Measurements from ENCODE around the gene MMP13. TPM values are rescaled to one million over a fixed set of nuclear protein-coding genes. Genes with fewer than 3 reads are reported as not detected.

MMP13 gene
- total RNA-seq, 1 donor from 2014 or later, result 1.2 TPM

DNA sequence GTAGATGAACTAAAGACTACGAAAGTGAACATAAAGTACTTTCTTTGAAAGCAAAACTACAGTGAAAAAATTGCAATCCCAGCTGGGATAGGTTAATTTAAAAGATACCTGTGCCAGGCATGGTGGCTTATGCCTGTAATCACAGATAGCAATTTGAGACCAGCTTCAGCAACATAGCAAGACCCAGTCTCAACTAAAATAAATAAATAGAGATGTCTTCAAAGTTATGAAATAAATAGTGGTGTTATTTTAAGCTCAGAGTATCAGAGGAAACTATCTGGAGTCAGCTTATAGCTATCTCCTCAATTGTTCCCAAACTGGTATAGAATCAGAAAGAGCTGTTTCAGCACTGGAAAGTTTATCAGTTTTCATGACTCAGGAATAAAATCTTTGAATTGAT is 17.3 kb upstream of the MMP13 start:
- Mint-ChIP-seq H3K9me3 (ENCODE audit: unreplicated experiment) (no peaks in the 10 kb centered on the region), H3K27me3 (ENCODE audit: low read depth, unreplicated experiment) (no peaks in the 10 kb centered on the region), H3K4me3 (ENCODE audit: unreplicated experiment) (no peak overlapping the region), H3K27ac (ENCODE audit: unreplicated experiment) (no peak overlapping the region), H3K4me1 (ENCODE audit: low read depth, unreplicated experiment) (no peaks in the 10 kb centered on the region), H3K36me3 (ENCODE audit: low read depth, unreplicated experiment) (no peaks in the 10 kb centered on the region)
- H3K9me3 ChIP-seq (ENCODE audit: insufficient read depth, low read depth, low read length), result no peaks in the 10 kb centered on the region
- H2AFZ ChIP-seq (ENCODE audit: low read depth, low read length), result no peak overlapping the region
- H3K4me3 ChIP-seq (ENCODE audit: insufficient read depth, low read depth, low read length), result no peak overlapping the region
- H3K27ac ChIP-seq (ENCODE audit: low read depth, low read length), result no peak overlapping the region
- no peak overlapping the region for H3K4me2 ChIP-seq (ENCODE audit: low read length)
- H3K4me1 ChIP-seq (ENCODE audit: insufficient read depth, low read length), result peaks cover 15% of the 10 kb centered on the region
- no peak for DNase-seq (ENCODE audit: low read depth)
- H3K9ac ChIP-seq (ENCODE audit: low read length), result no peak overlapping the region
- H3K79me2 ChIP-seq (ENCODE audit: insufficient read depth, low read length), result no peaks in the 10 kb centered on the region
- H4K20me1 ChIP-seq (ENCODE audit: insufficient read depth, low read length), result no peaks in the 10 kb centered on the region
- H3K27me3 ChIP-seq (ENCODE audit: insufficient read depth, low read length), result no peaks in the 10 kb centered on the region
- TF ChIP-seq, protein P1, sequence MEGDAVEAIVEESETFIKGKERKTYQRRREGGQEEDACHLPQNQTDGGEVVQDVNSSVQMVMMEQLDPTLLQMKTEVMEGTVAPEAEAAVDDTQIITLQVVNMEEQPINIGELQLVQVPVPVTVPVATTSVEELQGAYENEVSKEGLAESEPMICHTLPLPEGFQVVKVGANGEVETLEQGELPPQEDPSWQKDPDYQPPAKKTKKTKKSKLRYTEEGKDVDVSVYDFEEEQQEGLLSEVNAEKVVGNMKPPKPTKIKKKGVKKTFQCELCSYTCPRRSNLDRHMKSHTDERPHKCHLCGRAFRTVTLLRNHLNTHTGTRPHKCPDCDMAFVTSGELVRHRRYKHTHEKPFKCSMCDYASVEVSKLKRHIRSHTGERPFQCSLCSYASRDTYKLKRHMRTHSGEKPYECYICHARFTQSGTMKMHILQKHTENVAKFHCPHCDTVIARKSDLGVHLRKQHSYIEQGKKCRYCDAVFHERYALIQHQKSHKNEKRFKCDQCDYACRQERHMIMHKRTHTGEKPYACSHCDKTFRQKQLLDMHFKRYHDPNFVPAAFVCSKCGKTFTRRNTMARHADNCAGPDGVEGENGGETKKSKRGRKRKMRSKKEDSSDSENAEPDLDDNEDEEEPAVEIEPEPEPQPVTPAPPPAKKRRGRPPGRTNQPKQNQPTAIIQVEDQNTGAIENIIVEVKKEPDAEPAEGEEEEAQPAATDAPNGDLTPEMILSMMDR (IDR thresholded peaks at IDR 0.05; ENCODE audit: insufficient read depth, low read depth, low read length), result no peak
- TF ChIP-seq EZH2 (IDR thresholded peaks at IDR 0.05; ENCODE audit: insufficient read depth, low read length), result no peak
- FAIRE-seq, result no peak
- H3K36me3 ChIP-seq (ENCODE audit: insufficient read depth, low read length), result no peaks in the 10 kb centered on the region

DNA sequence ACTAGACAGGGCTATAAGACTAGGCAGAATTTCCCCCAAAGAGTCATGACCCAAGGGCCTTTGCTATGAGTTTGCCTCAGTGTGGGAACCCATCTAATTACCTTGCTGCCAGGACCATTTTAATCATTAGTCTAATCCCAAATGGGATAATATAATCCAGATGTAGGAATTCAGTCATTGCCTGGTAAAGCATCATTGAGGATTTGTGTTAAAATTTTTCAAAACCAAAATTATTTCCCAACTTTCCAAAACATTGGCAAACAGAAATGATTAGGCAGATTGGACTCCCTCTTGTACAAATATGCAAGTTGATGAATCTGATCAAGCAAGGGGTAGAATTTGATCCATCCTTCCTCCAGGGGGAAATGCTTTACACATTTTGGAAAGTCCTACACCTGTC is 16.2 kb upstream of the MMP13 start:
- H3K36me3 Mint-ChIP-seq (ENCODE audit: low read depth, unreplicated experiment), result no peaks in the 10 kb centered on the region
- no peaks in the 10 kb centered on the region for H3K9me3 Mint-ChIP-seq (ENCODE audit: unreplicated experiment)
- DNase-seq (ENCODE audit: low read depth), result peak; percentile 64
- H3K27ac Mint-ChIP-seq (ENCODE audit: unreplicated experiment), result no peak overlapping the region
- H3K4me1 ChIP-seq (ENCODE audit: insufficient read depth, low read length), result peaks cover 15% of the 10 kb centered on the region
- H3K36me3 ChIP-seq (ENCODE audit: insufficient read depth, low read length), result no peaks in the 10 kb centered on the region
- H3K27me3 ChIP-seq (ENCODE audit: insufficient read depth, low read length), result no peaks in the 10 kb centered on the region
- no peak overlapping the region for H3K4me2 ChIP-seq (ENCODE audit: low read length)
- no peak overlapping the region for H3K4me3 Mint-ChIP-seq (ENCODE audit: unreplicated experiment)
- H3K27ac ChIP-seq (ENCODE audit: low read depth, low read length), result no peak overlapping the region
- no peaks in the 10 kb centered on the region for H4K20me1 ChIP-seq (ENCODE audit: insufficient read depth, low read length)
- no peaks in the 10 kb centered on the region for H3K27me3 Mint-ChIP-seq (ENCODE audit: low read depth, unreplicated experiment)
- H3K9me3 ChIP-seq (ENCODE audit: insufficient read depth, low read depth, low read length), result no peaks in the 10 kb centered on the region
- no peak overlapping the region for H3K9ac ChIP-seq (ENCODE audit: low read length)
- TF ChIP-seq, protein P1 (IDR thresholded peaks at IDR 0.05; ENCODE audit: insufficient read depth, low read depth, low read length), result no peak
- TF ChIP-seq EZH2 (IDR thresholded peaks at IDR 0.05; ENCODE audit: insufficient read depth, low read length), result no peak
- no peak overlapping the region for H3K4me3 ChIP-seq (ENCODE audit: insufficient read depth, low read depth, low read length)
- H2AFZ ChIP-seq (ENCODE audit: low read depth, low read length), result no peak overlapping the region
- no peaks in the 10 kb centered on the region for H3K79me2 ChIP-seq (ENCODE audit: insufficient read depth, low read length)
- no peaks in the 10 kb centered on the region for H3K4me1 Mint-ChIP-seq (ENCODE audit: low read depth, unreplicated experiment)
- FAIRE-seq, result peak; percentile 45

- FAIRE-seq (no peak), DNase-seq (ENCODE audit: low read depth) (no peak)
- Histone ChIP-seq H3K27ac (ENCODE audit: low read depth, low read length) (no peak overlapping the region), H2AFZ (ENCODE audit: low read depth, low read length) (no peak overlapping the region), H3K27me3 (ENCODE audit: insufficient read depth, low read length) (no peaks in the 10 kb centered on the region), H3K36me3 (ENCODE audit: insufficient read depth, low read length) (no peaks in the 10 kb centered on the region), H3K4me2 (ENCODE audit: low read length) (no peak overlapping the region), H3K9me3 (ENCODE audit: insufficient read depth, low read depth, low read length) (no peaks in the 10 kb centered on the region), H4K20me1 (ENCODE audit: insufficient read depth, low read length) (no peaks in the 10 kb centered on the region), H3K9ac (ENCODE audit: low read length) (no peak overlapping the region), H3K79me2 (ENCODE audit: insufficient read depth, low read length) (no peaks in the 10 kb centered on the region), H3K4me1 (ENCODE audit: insufficient read depth, low read length) (no peaks in the 10 kb centered on the region), H3K4me3 (ENCODE audit: insufficient read depth, low read depth, low read length) (no peak overlapping the region)
- TF ChIP-seq, protein P1 (IDR thresholded peaks at IDR 0.05; ENCODE audit: insufficient read depth, low read depth, low read length), result no peak
- no peak for TF ChIP-seq EZH2 (IDR thresholded peaks at IDR 0.05; ENCODE audit: insufficient read depth, low read length)
- Mint-ChIP-seq H3K27me3 (ENCODE audit: low read depth, unreplicated experiment) (peaks cover 4% of the 10 kb centered on the region), H3K27ac (ENCODE audit: unreplicated experiment) (no peak overlapping the region), H3K4me1 (ENCODE audit: low read depth, unreplicated experiment) (no peaks in the 10 kb centered on the region), H3K36me3 (ENCODE audit: low read depth, unreplicated experiment) (no peaks in the 10 kb centered on the region), H3K9me3 (ENCODE audit: unreplicated experiment) (no peaks in the 10 kb centered on the region), H3K4me3 (ENCODE audit: unreplicated experiment) (no peak overlapping the region)
These were observed 12.0 kb upstream of the MMP13 start for GRCh38 chr11:102967497-102967896.

All from astrocyte (in vitro differentiated cells and primary cell).